Measurements from ENCODE around the gene TLE2. TPM values are rescaled to one million over a fixed set of nuclear protein-coding genes. Genes with fewer than 3 reads are reported as not detected.
"Not testable (repeated sequence)": the region's sequence is repeated elsewhere in the genome, so short reads cannot be mapped to it uniquely, and the experiment has no call there.

The TLE2 gene
- total RNA-seq, 2 experiments from 2014 or later = 1.3 to 1.4 TPM

- CTCF ChIA-PET = interaction anchor here (1.3 kb wide), 1 partner anchor 9 kb away, joined by 4 read pairs; no protein-coding TSS in a partner anchor
- H3K27ac Mint-ChIP-seq = no peak overlapping the region
- no peak overlapping the region for H3K4me3 Mint-ChIP-seq
- POLR2A ChIA-PET = no interaction called here
- H3K4me1 Mint-ChIP-seq = no peaks in the 10 kb centered on the region
- no peak for DNase-seq
- no peaks in the 10 kb centered on the region for H3K9me3 Mint-ChIP-seq
- H3K36me3 Mint-ChIP-seq (ENCODE audit: low read depth) = no peaks in the 10 kb centered on the region
- H3K27me3 Mint-ChIP-seq = no peaks in the 10 kb centered on the region
Measured at GRCh38 chr19:3013263-3013725, 15.8 kb downstream of the TLE2 start.

GRCh38 chr19:3012621-3013262, 16.3 kb downstream of the TLE2 start:
- H3K27me3 Mint-ChIP-seq = no peaks in the 10 kb centered on the region
- no peaks in the 10 kb centered on the region for H3K4me1 Mint-ChIP-seq
- H3K4me3 Mint-ChIP-seq = no peak overlapping the region
- POLR2A ChIA-PET = no interaction called here
- H3K27ac Mint-ChIP-seq = no peak overlapping the region
- no peaks in the 10 kb centered on the region for H3K36me3 Mint-ChIP-seq (ENCODE audit: low read depth)
- DNase-seq = no peak
- H3K9me3 Mint-ChIP-seq = no peaks in the 10 kb centered on the region
- CTCF ChIA-PET = interaction anchor here (1.3 kb wide), 1 partner anchor 8 kb away, joined by 4 read pairs; no protein-coding TSS in a partner anchor

- DNase-seq; H3K36me3 Mint-ChIP-seq (ENCODE audit: low read depth); H3K4me3 Mint-ChIP-seq; H3K4me1 Mint-ChIP-seq; H3K9me3 Mint-ChIP-seq; H3K27ac Mint-ChIP-seq; POLR2A ChIA-PET; H3K27me3 Mint-ChIP-seq: not testable (repeated sequence)
- CTCF ChIA-PET = interaction anchor here (1.3 kb wide), 1 partner anchor 7 kb away, joined by 4 read pairs; no protein-coding TSS in a partner anchor
Measured at GRCh38 chr19:3012059-3012458, 17.0 kb downstream of the TLE2 start.

- H3K36me3 Mint-ChIP-seq (ENCODE audit: low read depth) = no peaks in the 10 kb centered on the region
- CTCF ChIA-PET = no interaction called here
- no peaks in the 10 kb centered on the region for H3K9me3 Mint-ChIP-seq
- POLR2A ChIA-PET = no interaction called here
- no peaks in the 10 kb centered on the region for H3K27me3 Mint-ChIP-seq
- no peak for DNase-seq
- no peak overlapping the region for H3K4me3 Mint-ChIP-seq
- no peaks in the 10 kb centered on the region for H3K4me1 Mint-ChIP-seq
- H3K27ac Mint-ChIP-seq = no peak overlapping the region
Measured at GRCh38 chr19:3010871-3011270, 18.2 kb downstream of the TLE2 start.

GRCh38 chr19:3008994-3009393, 20.1 kb downstream of the TLE2 start:
- Mint-ChIP-seq H3K9me3 (no peaks in the 10 kb centered on the region), H3K4me3 (no peak overlapping the region), H3K4me1 (no peaks in the 10 kb centered on the region), H3K36me3 (ENCODE audit: low read depth) (no peaks in the 10 kb centered on the region), H3K27me3 (no peaks in the 10 kb centered on the region), H3K27ac (no peak overlapping the region)
- ChIA-PET CTCF (no interaction called here), POLR2A (no interaction called here)
- DNase-seq = no peak

- H3K27ac Mint-ChIP-seq = no peak overlapping the region
- DNase-seq = no peak
- no peaks in the 10 kb centered on the region for H3K27me3 Mint-ChIP-seq
- H3K36me3 Mint-ChIP-seq (ENCODE audit: low read depth) = no peaks in the 10 kb centered on the region
- H3K4me1 Mint-ChIP-seq = no peaks in the 10 kb centered on the region
- no peaks in the 10 kb centered on the region for H3K9me3 Mint-ChIP-seq
- POLR2A ChIA-PET = no interaction called here
- CTCF ChIA-PET = no interaction called here
- no peak overlapping the region for H3K4me3 Mint-ChIP-seq
Measured at GRCh38 chr19:3007975-3008374, 21.1 kb downstream of the TLE2 start.

GRCh38 chr19:3006075-3006767, 22.9 kb downstream of the TLE2 start:
- ChIA-PET CTCF (no interaction called here), POLR2A (no interaction called here)
- Mint-ChIP-seq H3K9me3 (no peaks in the 10 kb centered on the region), H3K4me1 (no peaks in the 10 kb centered on the region), H3K4me3 (no peak overlapping the region), H3K27me3 (no peaks in the 10 kb centered on the region), H3K36me3 (ENCODE audit: low read depth) (no peaks in the 10 kb centered on the region), H3K27ac (no peak overlapping the region)
- no peak for DNase-seq

GRCh38 chr19:3005345-3005744, 23.7 kb downstream of the TLE2 start:
- H3K27ac Mint-ChIP-seq = no peak overlapping the region
- no peaks in the 10 kb centered on the region for H3K27me3 Mint-ChIP-seq
- no peak for DNase-seq
- ChIA-PET POLR2A (no interaction called here), CTCF (interaction anchor here (0.8 to 1.4 kb wide), 2 partner anchors 8 to 43 kb away, joined by 3 to 4 read pairs; no protein-coding TSS in a partner anchor)
- H3K4me1 Mint-ChIP-seq = no peaks in the 10 kb centered on the region
- no peaks in the 10 kb centered on the region for H3K9me3 Mint-ChIP-seq
- no peak overlapping the region for H3K4me3 Mint-ChIP-seq
- H3K36me3 Mint-ChIP-seq (ENCODE audit: low read depth) = no peaks in the 10 kb centered on the region

- ChIA-PET POLR2A (no interaction called here), CTCF (interaction anchor here (0.8 to 1.4 kb wide), 2 partner anchors 8 to 42 kb away, joined by 3 to 4 read pairs; no protein-coding TSS in a partner anchor)
- no peak for DNase-seq
- Mint-ChIP-seq H3K4me3 (no peak overlapping the region), H3K27me3 (no peaks in the 10 kb centered on the region), H3K27ac (no peak overlapping the region), H3K36me3 (ENCODE audit: low read depth) (no peaks in the 10 kb centered on the region), H3K9me3 (no peaks in the 10 kb centered on the region), H3K4me1 (no peaks in the 10 kb centered on the region)
Measured at GRCh38 chr19:3004522-3004921, 24.6 kb downstream of the TLE2 start.

- Mint-ChIP-seq H3K9me3 (no peaks in the 10 kb centered on the region), H3K27me3 (no peaks in the 10 kb centered on the region), H3K4me1 (no peaks in the 10 kb centered on the region), H3K27ac (no peak overlapping the region), H3K4me3 (no peak overlapping the region), H3K36me3 (ENCODE audit: low read depth) (no peaks in the 10 kb centered on the region)
- ChIA-PET CTCF (no interaction called here), POLR2A (no interaction called here)
- no peak for DNase-seq
Measured at GRCh38 chr19:3003046-3003445, 26.0 kb downstream of the TLE2 start.

- Mint-ChIP-seq H3K9me3 (no peaks in the 10 kb centered on the region), H3K4me3 (no peak overlapping the region), H3K4me1 (no peaks in the 10 kb centered on the region), H3K27ac (no peak overlapping the region), H3K36me3 (ENCODE audit: low read depth) (no peaks in the 10 kb centered on the region), H3K27me3 (no peaks in the 10 kb centered on the region)
- ChIA-PET POLR2A (no interaction called here), CTCF (interaction anchor here (0.6 kb wide), 1 partner anchor 291 kb away, joined by 3 read pairs; no protein-coding TSS in a partner anchor)
- DNase-seq = no peak
Measured at GRCh38 chr19:3001235-3001800, 27.8 kb downstream of the TLE2 start.

GRCh38 chr19:2998642-2999041, 30.4 kb downstream of the TLE2 start:
- CTCF ChIA-PET = no interaction called here
- Mint-ChIP-seq H3K9me3 (no peaks in the 10 kb centered on the region), H3K4me1 (no peaks in the 10 kb centered on the region), H3K36me3 (ENCODE audit: low read depth) (no peaks in the 10 kb centered on the region), H3K27me3 (no peaks in the 10 kb centered on the region), H3K4me3 (no peak overlapping the region), H3K27ac (no peak overlapping the region)
- POLR2A ChIA-PET = no interaction called here
- no peak for DNase-seq

- Mint-ChIP-seq H3K4me1 (no peaks in the 10 kb centered on the region), H3K36me3 (ENCODE audit: low read depth) (no peaks in the 10 kb centered on the region), H3K4me3 (no peak overlapping the region), H3K27me3 (no peaks in the 10 kb centered on the region), H3K27ac (no peak overlapping the region), H3K9me3 (no peaks in the 10 kb centered on the region)
- no peak for DNase-seq
- CTCF ChIA-PET = no interaction called here
- POLR2A ChIA-PET = no interaction called here
Measured at GRCh38 chr19:2997720-2998119, 31.4 kb downstream of the TLE2 start.

All from activated CD4-positive, alpha-beta memory T cell treated with anti-CD3 and anti-CD28 coated beads, Interleukin-2, amount 10 ng/mL, durations not matched to agents 7 days and 5 days (primary cell).